Measurements from ENCODE around the gene MYOF. TPM values are rescaled to one million over a fixed set of nuclear protein-coding genes. Genes with fewer than 3 reads are reported as not detected.

Gene MYOF
- total and polyA plus RNA-seq, 2 donors (not counting 1 experiment from before 2014, with no cell fraction given) = 298 to 314 TPM

DNA sequence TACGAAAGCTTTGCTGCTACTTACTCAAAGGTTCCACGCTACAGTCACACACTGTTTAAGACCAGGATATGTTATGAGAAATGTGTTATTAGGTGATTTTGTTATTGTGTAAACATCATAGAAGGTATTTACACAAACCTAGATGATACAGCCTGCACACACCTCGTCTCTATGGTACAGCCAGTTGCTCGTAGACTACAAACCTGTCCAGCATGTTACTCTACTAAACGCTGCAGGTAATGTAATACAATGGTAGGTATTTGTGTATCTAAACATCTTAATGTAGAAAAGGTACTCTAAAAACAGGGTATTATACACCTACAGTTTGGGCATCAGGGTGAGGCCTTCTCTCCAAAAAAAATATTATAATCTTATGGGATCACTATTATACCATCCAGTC is 181.2 kb downstream of the MYOF start:
- Histone ChIP-seq H4K20me1 (ENCODE audit: control insufficient read depth, extremely low read depth, insufficient read depth, low read length) (no peaks in the 10 kb centered on the region), H3K9ac (ENCODE audit: insufficient read depth, low read length) (no peak overlapping the region), H3K79me2 (ENCODE audit: control insufficient read depth, insufficient read depth, low read length) (no peaks in the 10 kb centered on the region), H3K4me3 (replicated peaks in 1 of 4; ENCODE audit: control extremely low read depth in 1 of 4, insufficient read depth in 1 of 4, low read depth in 3 of 4, low read length in 4 of 4) (no peak overlapping the region), H3K27ac (ENCODE audit: insufficient read depth, low read length) (no peak overlapping the region), H3K4me1 (ENCODE audit: control insufficient read depth, extremely low read depth, insufficient read depth, low read length) (no peaks in the 10 kb centered on the region), H3K36me3 (ENCODE audit: control insufficient read depth, insufficient read depth, low read length) (peaks cover 5% of the 10 kb centered on the region), H3K9me3 (ENCODE audit: control insufficient read depth, insufficient read depth, low read depth, low read length) (no peaks in the 10 kb centered on the region), H3K4me2 (ENCODE audit: extremely low read depth, insufficient read depth, low read length) (no peak overlapping the region), H3K27me3 (ENCODE audit: control insufficient read depth, insufficient read depth, low read length) (no peaks in the 10 kb centered on the region), H2AFZ (ENCODE audit: low read length) (no peak overlapping the region)
- no peak for DNase-seq (ENCODE audit: low read depth in 2 of 2)
- TF ChIP-seq, protein P1, sequence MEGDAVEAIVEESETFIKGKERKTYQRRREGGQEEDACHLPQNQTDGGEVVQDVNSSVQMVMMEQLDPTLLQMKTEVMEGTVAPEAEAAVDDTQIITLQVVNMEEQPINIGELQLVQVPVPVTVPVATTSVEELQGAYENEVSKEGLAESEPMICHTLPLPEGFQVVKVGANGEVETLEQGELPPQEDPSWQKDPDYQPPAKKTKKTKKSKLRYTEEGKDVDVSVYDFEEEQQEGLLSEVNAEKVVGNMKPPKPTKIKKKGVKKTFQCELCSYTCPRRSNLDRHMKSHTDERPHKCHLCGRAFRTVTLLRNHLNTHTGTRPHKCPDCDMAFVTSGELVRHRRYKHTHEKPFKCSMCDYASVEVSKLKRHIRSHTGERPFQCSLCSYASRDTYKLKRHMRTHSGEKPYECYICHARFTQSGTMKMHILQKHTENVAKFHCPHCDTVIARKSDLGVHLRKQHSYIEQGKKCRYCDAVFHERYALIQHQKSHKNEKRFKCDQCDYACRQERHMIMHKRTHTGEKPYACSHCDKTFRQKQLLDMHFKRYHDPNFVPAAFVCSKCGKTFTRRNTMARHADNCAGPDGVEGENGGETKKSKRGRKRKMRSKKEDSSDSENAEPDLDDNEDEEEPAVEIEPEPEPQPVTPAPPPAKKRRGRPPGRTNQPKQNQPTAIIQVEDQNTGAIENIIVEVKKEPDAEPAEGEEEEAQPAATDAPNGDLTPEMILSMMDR (conservative IDR thresholded peaks at IDR 0.05 in 1 of 2, IDR thresholded peaks at IDR 0.05 in 1 of 2; ENCODE audit: low read depth in 1 of 2, low read length in 2 of 2) = no peak
- no peak for TF ChIP-seq EZH2 (IDR thresholded peaks at IDR 0.05; ENCODE audit: low read length, missing control alignments)

DNA sequence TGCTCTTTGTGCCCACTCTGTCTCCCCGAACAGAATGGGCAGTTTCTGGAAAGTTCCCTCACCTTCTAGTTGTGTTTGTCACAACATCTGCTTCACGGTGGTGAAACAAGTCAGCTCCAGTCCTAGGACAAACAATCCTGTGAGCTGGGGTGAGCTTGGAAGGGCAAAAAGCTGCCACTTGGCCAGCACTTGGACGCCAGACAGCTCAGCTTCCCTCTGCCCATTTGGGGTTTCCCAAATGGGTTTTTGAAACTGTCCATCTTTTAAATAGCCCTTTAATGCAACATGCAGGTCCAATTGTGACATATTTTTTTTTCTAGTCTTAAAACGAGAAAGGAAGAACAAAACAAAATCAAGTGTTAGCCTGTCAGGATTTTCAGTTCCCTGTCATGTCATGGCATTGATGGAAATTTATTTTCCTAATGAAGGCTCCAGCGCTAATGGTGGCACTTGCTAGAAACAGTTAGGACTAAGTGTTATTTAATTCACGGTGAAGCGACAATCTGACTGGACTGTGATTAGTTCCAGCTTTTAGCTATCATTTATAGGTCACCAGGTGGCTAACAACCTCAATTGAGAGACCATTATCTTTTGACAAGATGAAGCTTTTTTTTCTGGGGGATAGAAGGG is 181.7 kb downstream of the MYOF start:
- Histone ChIP-seq H3K4me3 (replicated peaks in 1 of 4; ENCODE audit: control extremely low read depth in 1 of 4, insufficient read depth in 1 of 4, low read depth in 3 of 4, low read length in 4 of 4) (no peak overlapping the region), H3K27me3 (ENCODE audit: control insufficient read depth, insufficient read depth, low read length) (no peaks in the 10 kb centered on the region), H3K9ac (ENCODE audit: insufficient read depth, low read length) (no peak overlapping the region), H4K20me1 (ENCODE audit: control insufficient read depth, extremely low read depth, insufficient read depth, low read length) (no peaks in the 10 kb centered on the region), H2AFZ (ENCODE audit: low read length) (no peak overlapping the region), H3K9me3 (ENCODE audit: control insufficient read depth, insufficient read depth, low read depth, low read length) (no peaks in the 10 kb centered on the region), H3K79me2 (ENCODE audit: control insufficient read depth, insufficient read depth, low read length) (no peaks in the 10 kb centered on the region), H3K27ac (ENCODE audit: insufficient read depth, low read length) (no peak overlapping the region), H3K4me1 (ENCODE audit: control insufficient read depth, extremely low read depth, insufficient read depth, low read length) (no peaks in the 10 kb centered on the region), H3K36me3 (ENCODE audit: control insufficient read depth, insufficient read depth, low read length) (peaks cover 5% of the 10 kb centered on the region), H3K4me2 (ENCODE audit: extremely low read depth, insufficient read depth, low read length) (no peak overlapping the region)
- TF ChIP-seq, protein P1 (conservative IDR thresholded peaks at IDR 0.05 in 1 of 2, IDR thresholded peaks at IDR 0.05 in 1 of 2; ENCODE audit: low read depth in 1 of 2, low read length in 2 of 2) = no peak
- TF ChIP-seq EZH2 (IDR thresholded peaks at IDR 0.05; ENCODE audit: low read length, missing control alignments) = no peak
- no peak for DNase-seq (ENCODE audit: low read depth in 2 of 2)

DNA sequence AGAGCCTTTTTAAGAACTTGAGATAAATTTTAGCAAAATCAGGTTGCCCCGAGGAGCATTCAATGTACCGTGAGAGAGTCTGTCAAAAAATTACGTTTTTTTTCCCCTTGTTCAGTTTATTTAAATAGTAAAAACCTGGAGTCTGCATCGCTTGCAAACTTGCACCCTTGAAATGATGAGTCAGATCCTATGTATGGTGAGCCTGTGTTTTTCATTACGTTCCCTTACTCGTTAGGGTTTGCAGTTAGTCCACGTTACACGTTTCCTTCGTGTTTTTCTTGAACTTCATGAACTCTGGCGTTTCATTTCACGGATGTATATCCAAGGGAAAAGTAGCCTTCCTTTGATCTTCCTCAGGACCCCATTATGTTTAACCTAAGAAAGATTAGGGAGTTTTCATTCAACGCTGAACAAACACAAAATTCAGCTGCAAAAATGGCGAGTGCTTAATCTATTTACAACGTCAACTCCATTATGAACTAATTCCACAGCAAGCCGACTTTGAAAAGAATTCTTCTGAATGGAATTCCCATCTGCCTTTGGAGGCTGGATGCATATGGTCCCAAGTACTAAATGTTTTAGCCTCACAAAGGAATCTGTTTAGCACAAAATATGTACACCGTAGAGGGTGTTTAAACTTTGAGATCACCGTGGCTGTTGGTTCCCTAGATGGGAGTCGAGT is 182.4 kb downstream of the MYOF start:
- no peaks in the 10 kb centered on the region for H3K4me1 ChIP-seq (ENCODE audit: control insufficient read depth, extremely low read depth, insufficient read depth, low read length)
- H3K79me2 ChIP-seq (ENCODE audit: control insufficient read depth, insufficient read depth, low read length) = no peaks in the 10 kb centered on the region
- H3K9ac ChIP-seq (ENCODE audit: insufficient read depth, low read length) = no peak overlapping the region
- DNase-seq (ENCODE audit: low read depth in 2 of 2) = peak; percentile 47 to 61
- H3K4me2 ChIP-seq (ENCODE audit: extremely low read depth, insufficient read depth, low read length) = no peak overlapping the region
- H4K20me1 ChIP-seq (ENCODE audit: control insufficient read depth, extremely low read depth, insufficient read depth, low read length) = no peaks in the 10 kb centered on the region
- H3K4me3 ChIP-seq (replicated peaks in 1 of 4; ENCODE audit: control extremely low read depth in 1 of 4, insufficient read depth in 1 of 4, low read depth in 3 of 4, low read length in 4 of 4) = peak overlapping the region in 1 of 4 experiments; percentile 7
- peaks cover 5% of the 10 kb centered on the region for H3K36me3 ChIP-seq (ENCODE audit: control insufficient read depth, insufficient read depth, low read length)
- no peak overlapping the region for H3K27ac ChIP-seq (ENCODE audit: insufficient read depth, low read length)
- H2AFZ ChIP-seq (ENCODE audit: low read length) = no peak overlapping the region
- H3K27me3 ChIP-seq (ENCODE audit: control insufficient read depth, insufficient read depth, low read length) = no peaks in the 10 kb centered on the region
- TF ChIP-seq EZH2 (IDR thresholded peaks at IDR 0.05; ENCODE audit: low read length, missing control alignments) = no peak
- TF ChIP-seq, protein P1 (conservative IDR thresholded peaks at IDR 0.05 in 1 of 2, IDR thresholded peaks at IDR 0.05 in 1 of 2; ENCODE audit: low read depth in 1 of 2, low read length in 2 of 2) = no peak
- no peaks in the 10 kb centered on the region for H3K9me3 ChIP-seq (ENCODE audit: control insufficient read depth, insufficient read depth, low read depth, low read length)
